ENCODE measurements around the gene SFT2D1. TPM values are rescaled to one million over a fixed set of nuclear protein-coding genes. Genes with fewer than 3 reads are reported as not detected.

SFT2D1 gene
- 33.5 to 43.6 TPM (median 40.7 TPM) in 5 replicates for total RNA-seq (2022; extraction: Qiagen RNA extraction)

DNA sequence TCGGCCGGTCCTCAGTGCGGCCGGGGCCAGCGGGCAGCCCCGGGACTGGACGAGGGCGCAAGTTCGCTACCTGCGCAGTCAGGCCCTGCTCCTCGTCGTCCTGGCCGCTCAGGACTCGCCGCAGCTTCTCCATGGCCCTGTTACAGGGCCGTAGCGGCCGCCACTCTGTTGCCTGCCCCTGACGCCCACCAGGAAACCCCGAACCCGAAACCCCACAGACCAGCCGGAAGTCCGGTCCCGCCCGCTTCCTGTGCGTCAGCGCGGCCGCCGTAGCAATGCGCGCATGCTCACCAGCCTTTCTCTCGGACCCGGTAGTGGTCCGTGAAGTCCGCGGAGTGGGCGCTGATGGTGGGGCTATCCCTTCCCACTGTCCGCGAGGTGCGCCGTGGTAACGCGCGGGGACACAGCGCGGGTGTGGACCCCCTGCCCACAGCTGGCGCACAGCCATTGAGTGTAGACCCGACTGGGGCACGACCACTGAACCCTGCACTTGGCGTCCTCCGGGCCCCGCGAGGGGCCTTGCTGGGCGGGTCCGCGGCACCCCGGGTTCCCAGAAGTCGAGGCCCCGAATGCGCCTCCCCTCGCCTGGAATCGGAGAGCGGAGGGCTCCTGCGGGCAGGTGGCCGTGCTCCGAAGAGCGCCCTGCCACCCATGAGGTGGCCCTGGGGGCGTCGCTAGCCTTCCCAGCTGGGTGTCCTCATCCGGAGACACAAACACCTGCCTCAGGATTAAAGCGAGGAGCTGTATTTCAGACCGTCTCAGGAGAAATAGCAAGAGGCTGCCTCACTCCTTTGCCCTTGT, at the start of gene SFT2D1:
TSS of gene SFT2D1 (minus strand) at position 197 of the 801 bp plus-strand sequence. CDS start at position 133, 64 bp downstream.

DNA sequence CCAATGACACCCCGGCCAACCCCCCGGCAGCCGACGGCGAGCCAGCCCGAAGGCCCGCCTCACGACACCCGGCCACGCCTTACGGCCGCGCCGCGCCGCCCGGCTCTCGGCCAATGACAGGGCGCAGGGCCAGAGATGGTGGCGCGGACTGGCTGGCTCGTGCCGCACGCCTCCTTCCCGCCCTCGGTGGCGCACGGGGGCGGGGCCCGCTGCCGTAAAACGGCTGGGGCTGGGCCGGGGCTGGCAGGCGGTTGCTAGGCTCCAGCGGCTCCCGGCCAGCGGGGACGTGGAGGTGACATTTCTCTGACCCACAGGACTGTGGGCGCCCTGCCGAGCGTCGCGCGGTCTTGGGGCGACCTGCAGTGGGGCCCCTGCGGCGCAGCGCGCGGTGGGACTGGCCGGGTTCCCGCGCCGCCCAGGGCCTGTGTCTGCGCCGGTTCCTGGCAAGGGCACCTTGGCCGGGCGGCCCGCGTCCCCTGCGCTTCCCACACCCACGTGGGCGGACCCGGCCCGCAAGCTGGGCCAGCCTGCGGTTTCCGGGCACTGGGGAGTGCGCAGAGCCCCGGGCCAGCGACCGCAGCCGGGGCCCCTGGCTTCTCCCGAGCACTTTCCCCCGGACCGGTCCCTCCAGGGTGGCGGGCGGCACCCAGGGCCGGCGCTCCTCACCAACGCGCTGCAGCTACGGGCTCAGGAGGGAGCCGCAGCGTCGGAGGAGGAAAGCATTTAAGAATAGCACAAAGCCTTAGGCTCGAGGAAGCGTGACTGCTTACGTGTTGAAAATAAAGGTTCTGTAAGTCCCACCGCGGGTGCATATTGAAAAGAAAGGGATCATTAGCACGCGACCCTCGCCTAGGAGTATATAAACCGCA, 40.8 kb upstream of the SFT2D1 start, which contains the start of gene MPC1:
TSS of gene MPC1 (minus strand) at position 8 of the 869 bp plus-strand sequence. CDS start 64 bp downstream, outside the sequence.

DNA sequence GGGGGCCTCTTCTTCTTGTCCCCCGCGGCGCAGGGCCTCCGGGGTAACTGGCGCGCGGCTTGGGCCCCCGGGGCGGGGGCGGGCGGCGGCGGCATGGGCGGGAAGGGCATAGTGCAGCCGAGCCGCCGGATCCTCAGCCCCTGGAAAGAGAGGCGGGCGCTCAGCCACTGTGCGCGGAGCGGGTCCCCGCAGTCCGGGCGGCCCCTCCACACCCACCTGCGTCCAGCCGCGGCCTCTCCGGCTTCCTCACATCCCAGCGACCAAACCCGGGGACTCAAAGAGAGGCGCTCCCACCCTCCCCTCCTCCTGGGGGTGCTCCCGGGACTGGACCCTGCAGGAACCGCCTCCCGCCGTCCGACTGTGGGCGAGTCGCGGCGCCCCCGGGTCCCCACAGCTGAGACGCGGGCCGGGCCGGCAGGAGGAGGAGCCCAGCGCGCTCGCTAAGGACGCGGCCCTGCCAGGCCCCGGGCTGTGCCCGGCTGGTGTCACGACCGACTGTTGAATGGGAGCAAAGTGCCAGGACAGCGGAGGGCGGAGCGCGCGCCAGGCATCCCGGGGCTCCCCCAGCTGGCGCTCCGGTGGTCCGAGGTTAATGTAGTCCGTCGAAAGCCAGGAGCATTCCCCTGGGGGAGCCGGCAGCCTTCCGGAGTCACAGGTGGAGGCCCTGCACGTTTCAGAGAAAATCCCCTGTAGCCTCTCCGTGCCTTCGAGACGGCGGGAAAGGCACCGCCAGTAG, 34.1 kb downstream of the SFT2D1 start, which contains the start of gene PRR18:
TSS of gene PRR18 (minus strand) at position 360 of the 736 bp plus-strand sequence. CDS start at position 110, 250 bp downstream.

Other genes starting within 250 kb of the SFT2D1 start
- not detected in 5 replicates for gene TBXT, start 174.7 kb downstream of the SFT2D1 start, total RNA-seq (2022; extraction: Qiagen RNA extraction)
- gene PRR18, start 34.2 kb downstream of the SFT2D1 start, total RNA-seq (2022; extraction: Qiagen RNA extraction), result 0.06 to 0.39 TPM (median 0.18 TPM) in 4 of 5 replicates, not detected in the other
- gene MPC1, start 40.4 kb upstream of the SFT2D1 start, total RNA-seq (2022; extraction: Qiagen RNA extraction), result 4.0 to 5.8 TPM (median 4.7 TPM) in 5 replicates
- gene RAMACL, start 244.1 kb upstream of the SFT2D1 start, total RNA-seq (2022; extraction: Qiagen RNA extraction), result 0.07 to 0.27 TPM (median 0.12 TPM) in 5 replicates